Large intestine (tissue), 3 donors: Measurements from ENCODE around the gene CUL7. TPM values are rescaled to one million over a fixed set of nuclear protein-coding genes. Genes with fewer than 3 reads are reported as not detected.

Experiments used
- DNase-seq, 2 donors: peaks; one replicate each; pipeline versions ENCODE4 v3.0.0 to v3.0.0-alpha.2; 2013
- H3K27ac ChIP-seq: one replicate; pipeline ENCODE4 v1.5.1; 2013; ENCODE audit warnings: low read length
- H3K27me3 ChIP-seq: 2 replicates; pipeline ENCODE4 v1.6.1; 2013; ENCODE audit warnings: low read length; ENCODE audit not compliant: control insufficient read depth, insufficient read depth
- H3K36me3 ChIP-seq: 2 replicates; pipeline ENCODE4 v1.6.1; 2013; ENCODE audit warnings: low read length; ENCODE audit not compliant: control insufficient read depth, insufficient read depth
- H3K4me1 ChIP-seq: one replicate; pipeline ENCODE4 v1.6.1; 2013; ENCODE audit warnings: low read length; ENCODE audit not compliant: control insufficient read depth, insufficient read depth
- H3K4me3 ChIP-seq: one replicate; pipeline ENCODE4 v1.5.1; 2013; ENCODE audit warnings: low read length
- H3K9me3 ChIP-seq: one replicate; pipeline ENCODE4 v1.6.1; 2013; ENCODE audit warnings: mild to moderate bottlenecking, low read depth, low read length, moderate library complexity; ENCODE audit not compliant: control insufficient read depth
- WGBS: methylation state at CpG from one replicate; pipeline ENCODE4 v1.1.5; 2013; ENCODE audit warnings: low lambda C conversion rate; ENCODE audit not compliant: insufficient coverage; 5-methylcytosine and 5-hydroxymethylcytosine counted together
- polyA plus RNA-seq: library from polyadenylated mRNA; unstranded; fragments of 120-200 nt; gene quantifications from one replicate; pipeline ENCODE4 v1.2.1, GENCODE V29; 2013

Gene CUL7
- polyA plus RNA-seq, 1 donor = 40.7 TPM

DNA sequence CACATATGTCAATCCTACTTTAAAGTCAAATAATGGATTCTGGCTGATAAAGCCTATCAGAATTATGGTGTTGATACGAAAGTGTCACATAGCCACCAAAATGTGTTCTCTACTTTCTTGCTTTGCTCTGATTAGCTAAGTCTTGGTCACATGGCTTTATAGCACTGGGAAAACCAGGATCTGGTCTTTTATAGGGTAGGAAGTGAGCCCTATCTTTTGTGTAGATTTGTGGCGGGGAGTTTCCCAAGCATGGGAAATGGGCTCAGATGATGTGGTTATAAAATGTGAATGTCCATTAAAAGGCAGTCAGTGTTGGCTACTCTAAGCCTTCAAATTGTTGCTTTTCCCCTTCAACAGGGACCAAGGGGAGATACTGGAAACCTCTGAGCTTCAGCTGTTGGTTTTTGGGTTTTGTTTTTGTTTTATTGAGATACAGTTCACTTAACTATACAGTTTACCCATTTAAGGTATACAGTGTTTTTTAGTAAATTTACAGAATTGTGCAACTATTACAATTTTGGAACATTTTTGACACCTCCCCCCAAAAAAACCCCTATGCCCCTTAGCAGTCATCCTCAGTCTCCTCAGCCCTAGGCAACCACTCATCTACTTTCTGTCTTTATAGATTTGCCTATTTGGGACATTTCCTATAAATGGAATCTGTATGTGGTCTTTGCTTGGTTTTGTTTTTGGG, 20.0 kb downstream of the CUL7 start:
- no peak overlapping the region for H3K4me3 ChIP-seq
- H3K27ac ChIP-seq = peak overlapping the region; percentile 65
- no peaks in the 10 kb centered on the region for H3K27me3 ChIP-seq
- H3K9me3 ChIP-seq = no peaks in the 10 kb centered on the region
- WGBS = no CpG with 5 or more reads among the region's 2 CpGs
- peaks cover 22% of the 10 kb centered on the region for H3K4me1 ChIP-seq
- peaks cover 72% of the 10 kb centered on the region for H3K36me3 ChIP-seq
- DNase-seq = no peak

- no peak overlapping the region for H3K4me3 ChIP-seq
- WGBS = 100% methylated on average over 1 of the region's 4 CpGs
- DNase-seq = no peak
- H3K27me3 ChIP-seq = no peaks in the 10 kb centered on the region
- peaks cover 69% of the 10 kb centered on the region for H3K36me3 ChIP-seq
- peaks cover 22% of the 10 kb centered on the region for H3K4me1 ChIP-seq
- H3K9me3 ChIP-seq = no peaks in the 10 kb centered on the region
- no peak overlapping the region for H3K27ac ChIP-seq
Observed at GRCh38 chr6:43032326-43032725, 21.3 kb downstream of the CUL7 start.

DNA sequence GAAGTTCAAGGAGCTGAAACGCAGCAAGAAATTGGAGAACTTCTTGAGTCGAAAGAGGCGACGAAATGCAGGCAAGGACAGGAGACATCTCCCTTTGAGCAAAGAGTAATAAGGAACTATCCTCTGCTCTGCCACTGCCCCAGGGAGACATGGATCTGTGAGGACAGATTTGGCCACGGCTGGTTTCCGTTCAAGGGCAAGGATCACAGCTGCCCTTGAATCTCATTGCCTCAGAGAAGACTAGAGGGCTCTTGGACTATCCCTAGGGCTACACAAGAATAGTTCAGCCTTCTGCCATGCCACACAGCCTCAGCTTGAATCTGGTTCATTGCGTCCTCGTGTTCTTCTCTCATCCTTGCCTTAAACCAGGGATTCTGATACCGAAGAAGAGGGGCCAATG, 24.5 kb downstream of the CUL7 start:
- peaks cover 74% of the 10 kb centered on the region for H3K36me3 ChIP-seq
- no CpG with 5 or more reads among the region's 9 CpGs for WGBS
- no peak for DNase-seq

DNA sequence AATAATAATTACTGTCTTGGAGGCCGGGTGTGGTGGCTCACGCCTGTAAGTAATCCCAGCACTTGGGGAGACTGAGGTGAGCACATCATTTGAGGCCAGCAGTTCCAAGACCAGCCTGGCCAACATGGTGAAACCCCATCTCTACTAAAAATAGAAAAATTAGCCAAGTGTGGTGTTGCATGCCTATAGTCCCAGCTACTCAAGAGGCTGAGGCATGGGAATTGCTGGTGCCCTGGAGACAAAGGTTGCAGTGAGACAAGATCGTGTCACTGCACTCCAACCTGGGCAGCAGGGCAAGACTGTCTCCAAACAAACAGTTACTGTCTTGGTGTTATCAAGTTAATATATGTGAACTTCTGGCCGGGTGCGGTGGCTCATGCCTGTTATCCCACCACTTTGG, 27.3 kb downstream of the CUL7 start:
- no peak overlapping the region for H3K27ac ChIP-seq
- H3K4me1 ChIP-seq = peaks cover 3% of the 10 kb centered on the region
- no peak for DNase-seq
- H3K27me3 ChIP-seq = no peaks in the 10 kb centered on the region
- H3K36me3 ChIP-seq = peaks cover 56% of the 10 kb centered on the region
- H3K9me3 ChIP-seq = no peaks in the 10 kb centered on the region
- no CpG with 5 or more reads among the region's 5 CpGs for WGBS
- H3K4me3 ChIP-seq = no peak overlapping the region

More for the DNA sequence above, 24.5 kb downstream of the CUL7 start:
- Histone ChIP-seq H3K4me3 (no peak overlapping the region), H3K9me3 (no peaks in the 10 kb centered on the region), H3K27me3 (no peaks in the 10 kb centered on the region), H3K27ac (no peak overlapping the region), H3K4me1 (peaks cover 1% of the 10 kb centered on the region)

- peaks cover 6% of the 10 kb centered on the region for H3K4me1 ChIP-seq
- no peaks in the 10 kb centered on the region for H3K9me3 ChIP-seq
- no peak overlapping the region for H3K4me3 ChIP-seq
- H3K27ac ChIP-seq = no peak overlapping the region
- no peaks in the 10 kb centered on the region for H3K27me3 ChIP-seq
- no peak for DNase-seq
- peaks cover 57% of the 10 kb centered on the region for H3K36me3 ChIP-seq
- WGBS = no CpG with 5 or more reads among the region's 2 CpGs
Observed at GRCh38 chr6:43024436-43024835, 29.2 kb downstream of the CUL7 start.

GRCh38 chr6:43021270-43022047, 32.2 kb downstream of the CUL7 start, which contains the start of gene RRP36:
TSS of gene RRP36 (plus strand) at chr6:43021623. CDS start at chr6:43021655, 32 bp downstream.
- peak within 1 kb of the TSS; percentile 77 for H3K4me3 ChIP-seq
- H3K9me3 ChIP-seq = no peaks in the 10 kb centered on the region
- no peaks in the 10 kb centered on the region for H3K27me3 ChIP-seq
- no CpG with 5 or more reads among the region's 56 CpGs for WGBS
- peak within 1 kb of the TSS; percentile 60 for H3K27ac ChIP-seq
- peak; percentile 44 to 83 for DNase-seq
- H3K36me3 ChIP-seq = peaks cover 54% of the 10 kb centered on the region
- H3K4me1 ChIP-seq = peaks cover 11% of the 10 kb centered on the region

DNA sequence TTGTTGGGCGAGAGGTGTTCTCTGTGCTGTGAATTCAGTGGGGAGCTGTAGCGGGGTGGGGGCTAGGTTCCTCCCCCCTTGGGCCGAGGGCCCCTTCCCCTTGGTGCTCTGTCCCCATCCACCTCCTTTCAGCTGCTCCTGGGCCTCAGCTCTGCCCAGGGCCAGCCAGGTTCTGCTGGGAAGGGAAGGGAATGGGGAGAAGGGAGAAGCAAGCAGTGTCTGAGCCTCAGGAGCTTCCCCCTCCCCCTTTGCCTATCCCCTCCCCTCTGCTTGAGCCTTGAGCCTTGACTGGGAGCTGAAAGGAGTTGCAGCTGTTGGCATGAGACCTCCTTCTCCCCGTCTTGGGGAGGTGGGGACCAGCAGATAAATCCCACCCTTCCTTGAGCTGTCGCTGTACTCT, 32.8 kb downstream of the CUL7 start:
- H3K4me1 ChIP-seq = peaks cover 15% of the 10 kb centered on the region
- DNase-seq = peak in 1 of 2 donors; percentile 22
- H3K4me3 ChIP-seq = peak overlapping the region; percentile 77
- H3K27me3 ChIP-seq = no peaks in the 10 kb centered on the region
- H3K36me3 ChIP-seq = peaks cover 47% of the 10 kb centered on the region
- WGBS = no CpG with 5 or more reads among the region's 5 CpGs
- H3K9me3 ChIP-seq = no peaks in the 10 kb centered on the region
- H3K27ac ChIP-seq = peak overlapping the region; percentile 53

DNA sequence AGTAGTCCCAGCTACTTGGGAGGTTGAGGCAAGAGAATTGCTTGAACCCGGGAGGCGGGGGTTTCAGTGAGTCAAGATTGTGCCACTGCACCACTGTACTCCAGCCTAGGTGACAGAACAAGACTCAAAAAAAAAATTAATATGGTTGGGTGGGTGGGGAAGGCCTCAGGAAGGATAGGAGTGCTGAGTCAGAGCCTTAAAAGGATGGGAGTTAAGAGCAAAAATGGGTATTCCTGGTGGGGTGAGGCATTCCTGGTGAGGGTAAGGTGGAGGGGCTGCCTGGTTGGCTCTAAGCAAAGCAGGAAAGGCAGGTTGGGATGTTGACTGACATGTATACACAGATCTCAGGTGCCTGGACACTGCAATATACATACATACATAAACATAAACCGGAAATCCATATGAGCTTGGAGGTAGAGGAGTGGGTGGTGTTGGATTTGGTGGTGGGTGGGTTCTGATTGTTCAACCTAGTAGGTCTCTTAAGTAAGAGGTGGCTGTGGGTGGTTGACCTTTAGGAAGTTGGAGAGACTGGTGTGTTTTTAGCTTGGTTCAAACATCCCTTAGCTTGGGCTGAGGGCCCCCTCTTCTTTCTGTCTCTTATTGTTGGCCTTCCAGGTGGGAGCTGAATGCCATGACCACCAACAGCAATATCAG, 33.5 kb downstream of the CUL7 start:
- Histone ChIP-seq H3K9me3 (no peaks in the 10 kb centered on the region), H3K27me3 (no peaks in the 10 kb centered on the region), H3K4me1 (peaks cover 18% of the 10 kb centered on the region), H3K27ac (no peak overlapping the region), H3K4me3 (no peak overlapping the region), H3K36me3 (peaks cover 42% of the 10 kb centered on the region)
- no peak for DNase-seq
- no CpG with 5 or more reads among the region's 3 CpGs for WGBS

GRCh38 chr6:43019152-43019551, 34.5 kb downstream of the CUL7 start:
- no CpG with 5 or more reads among the region's 2 CpGs for WGBS
- peaks cover 34% of the 10 kb centered on the region for H3K36me3 ChIP-seq
- no peak overlapping the region for H3K4me3 ChIP-seq
- H3K27ac ChIP-seq = no peak overlapping the region
- no peaks in the 10 kb centered on the region for H3K9me3 ChIP-seq
- no peak for DNase-seq
- no peaks in the 10 kb centered on the region for H3K27me3 ChIP-seq
- peaks cover 18% of the 10 kb centered on the region for H3K4me1 ChIP-seq

GRCh38 chr6:43016943-43017334, 36.7 kb downstream of the CUL7 start:
- no peak overlapping the region for H3K4me3 ChIP-seq
- no CpG with 5 or more reads among the region's 12 CpGs for WGBS
- peaks cover 36% of the 10 kb centered on the region for H3K36me3 ChIP-seq
- DNase-seq = peak in 1 of 2 donors; percentile 24
- H3K27ac ChIP-seq = no peak overlapping the region
- no peaks in the 10 kb centered on the region for H3K9me3 ChIP-seq
- H3K4me1 ChIP-seq = peaks cover 23% of the 10 kb centered on the region
- no peaks in the 10 kb centered on the region for H3K27me3 ChIP-seq
